GM21786 (cell line): ENCODE measurements around the gene DNAJC17.

Experiments
- ATAC-seq: cut with Tn5 transposase; IDR thresholded peaks from one replicate; pipeline ENCODE4 v1.9.1; 2021; ENCODE audit not compliant: unreplicated experiment

Gene DNAJC17

DNA sequence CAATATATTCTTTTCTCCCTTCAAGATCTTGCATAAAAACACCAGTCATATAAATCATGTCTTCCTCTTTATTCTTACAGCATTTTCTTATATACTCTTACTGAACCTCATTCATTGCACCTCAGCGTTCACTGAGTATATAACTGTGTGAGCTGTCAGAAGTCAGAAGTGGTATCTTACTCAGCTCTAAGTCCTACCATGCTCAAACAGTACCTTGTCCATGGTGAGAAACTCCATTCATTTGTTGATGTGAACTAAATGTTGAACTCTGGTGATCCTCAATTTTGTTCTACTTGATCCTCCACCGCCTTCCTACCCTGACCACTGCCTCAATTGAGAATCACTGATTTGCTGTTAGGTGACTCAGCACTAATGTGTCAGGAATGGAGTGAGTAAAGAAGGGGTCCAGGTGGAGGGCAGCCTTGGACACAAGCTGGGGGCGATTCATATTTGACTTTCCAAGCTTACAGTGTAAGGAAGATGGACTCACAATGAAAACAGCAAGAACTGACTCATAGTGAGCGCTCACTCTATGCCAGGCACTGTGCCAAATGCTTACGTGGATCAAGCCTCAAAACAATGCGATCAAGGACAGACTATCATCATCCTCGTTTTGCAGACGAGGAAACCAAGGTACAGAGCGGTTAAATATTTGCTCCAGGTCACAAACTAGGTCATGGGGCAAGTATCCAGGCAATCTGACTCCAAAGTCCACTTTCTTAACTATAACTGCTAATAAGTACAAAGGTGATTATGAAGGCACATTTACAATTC lies 13.9 kb downstream of the DNAJC17 start:
- no peak for ATAC-seq

DNA sequence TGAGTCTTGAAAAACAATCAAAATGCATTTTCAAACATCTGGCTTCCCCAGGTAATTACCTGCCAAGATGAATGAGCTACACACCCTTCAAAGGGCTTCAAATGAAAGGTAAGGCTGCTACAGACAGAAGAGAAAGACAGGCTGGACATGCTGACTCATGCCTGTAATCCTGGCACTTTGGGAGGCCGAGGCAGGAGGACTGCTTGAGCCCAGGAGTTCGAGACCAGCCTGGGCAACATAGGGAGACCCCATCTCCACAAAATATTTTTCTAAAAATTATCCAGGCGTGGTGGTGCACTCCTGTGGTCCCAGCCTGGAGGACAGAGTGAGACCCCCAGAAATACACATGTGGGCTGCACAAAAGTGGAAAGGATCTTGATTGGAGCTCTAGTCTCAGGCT lies 14.9 kb downstream of the DNAJC17 start:
- ATAC-seq: no peak

GRCh38 chr15:40790718-40791117 lies 16.6 kb downstream of the DNAJC17 start:
- ATAC-seq: no peak

DNA sequence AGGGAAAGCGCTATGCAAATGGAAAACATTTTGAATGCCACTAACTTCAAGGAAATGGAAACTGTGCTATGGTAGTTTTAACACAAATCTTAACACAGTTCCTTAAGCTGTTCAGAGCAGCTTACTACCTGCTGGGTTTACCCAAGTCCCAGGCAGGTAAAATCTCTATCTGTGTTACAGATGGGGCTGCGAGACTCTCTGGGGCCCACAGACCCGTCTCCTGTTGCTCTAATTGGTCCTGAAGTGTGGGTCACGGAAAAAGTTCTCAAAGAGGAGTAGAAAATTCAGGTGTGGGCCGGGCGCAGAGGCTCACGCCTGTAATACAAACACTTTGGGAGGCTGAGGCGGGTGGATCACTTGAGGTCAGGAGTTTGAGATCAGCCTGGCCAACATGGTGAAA lies 17.3 kb downstream of the DNAJC17 start:
- no peak for ATAC-seq

DNA sequence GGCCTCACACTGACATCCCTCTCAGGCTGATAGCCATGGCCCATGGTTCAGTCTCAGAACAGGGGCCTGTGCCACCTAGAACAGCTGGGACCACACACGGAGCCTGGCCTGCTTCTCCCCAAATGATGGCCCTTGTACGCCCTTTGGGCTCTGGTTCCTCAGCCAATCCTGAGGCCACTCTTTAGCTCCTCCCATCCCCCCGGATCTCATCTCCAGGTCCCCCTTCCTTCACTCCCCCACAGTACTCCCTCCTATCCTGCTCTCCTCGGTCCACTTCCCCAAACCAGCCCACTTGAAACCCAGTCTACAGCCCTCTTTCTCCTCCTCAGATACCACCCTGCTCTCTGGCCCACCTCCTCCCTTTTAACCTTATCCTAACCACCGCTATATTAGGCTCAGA lies 18.2 kb downstream of the DNAJC17 start:
- no peak for ATAC-seq

- ATAC-seq: no peak
These were observed 19.3 kb downstream of the DNAJC17 start for GRCh38 chr15:40787991-40788390.

GRCh38 chr15:40787344-40787841 lies 19.9 kb downstream of the DNAJC17 start:
- ATAC-seq: no peak

GRCh38 chr15:40785814-40786213 lies 21.5 kb downstream of the DNAJC17 start:
- no peak for ATAC-seq

GRCh38 chr15:40785164-40785563 lies 22.1 kb downstream of the DNAJC17 start:
- no peak for ATAC-seq

GRCh38 chr15:40782609-40783227 lies 24.6 kb downstream of the DNAJC17 start:
- ATAC-seq: peak; percentile 62

GRCh38 chr15:40776537-40777141 lies 30.6 kb downstream of the DNAJC17 start:
- no peak for ATAC-seq

DNA sequence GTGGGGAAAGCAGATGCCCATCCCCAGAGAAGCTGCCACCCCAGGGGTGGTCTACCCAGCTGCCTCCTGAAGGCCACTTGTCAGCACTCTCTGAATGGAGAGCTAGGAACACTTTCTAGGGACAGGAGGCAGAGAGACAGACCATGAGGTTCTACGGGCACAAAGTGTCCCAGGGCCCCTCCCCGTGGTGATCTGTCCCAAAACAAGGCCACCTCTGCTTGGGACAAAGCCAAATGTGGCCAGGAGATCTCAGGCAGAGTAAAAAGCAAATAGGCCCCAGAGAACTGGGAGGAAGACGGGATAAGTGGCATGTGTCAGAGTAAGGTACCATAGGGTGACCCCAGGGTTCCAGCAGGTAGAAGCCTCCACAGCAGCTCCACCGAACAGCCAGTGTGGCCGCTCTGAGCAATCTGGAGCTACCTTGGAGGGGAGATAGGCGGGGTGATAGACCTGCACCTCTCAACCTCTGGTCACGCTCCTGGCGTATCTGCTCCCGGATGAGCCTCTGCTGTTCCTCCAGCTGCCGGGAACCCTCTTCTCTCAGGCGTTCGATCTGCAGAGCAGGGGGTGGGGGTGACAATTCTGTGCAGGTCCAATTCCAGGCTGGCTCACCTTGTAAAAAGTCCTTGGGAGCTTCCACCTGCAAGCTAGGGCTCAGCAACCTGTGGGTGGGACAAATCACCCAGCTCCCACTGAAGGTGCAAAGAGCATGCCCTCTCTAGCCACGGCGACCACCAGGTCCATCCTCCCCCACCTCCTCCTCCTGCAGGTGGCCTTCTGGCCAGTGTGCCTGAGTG lies 31.3 kb downstream of the DNAJC17 start:
- no peak for ATAC-seq

DNA sequence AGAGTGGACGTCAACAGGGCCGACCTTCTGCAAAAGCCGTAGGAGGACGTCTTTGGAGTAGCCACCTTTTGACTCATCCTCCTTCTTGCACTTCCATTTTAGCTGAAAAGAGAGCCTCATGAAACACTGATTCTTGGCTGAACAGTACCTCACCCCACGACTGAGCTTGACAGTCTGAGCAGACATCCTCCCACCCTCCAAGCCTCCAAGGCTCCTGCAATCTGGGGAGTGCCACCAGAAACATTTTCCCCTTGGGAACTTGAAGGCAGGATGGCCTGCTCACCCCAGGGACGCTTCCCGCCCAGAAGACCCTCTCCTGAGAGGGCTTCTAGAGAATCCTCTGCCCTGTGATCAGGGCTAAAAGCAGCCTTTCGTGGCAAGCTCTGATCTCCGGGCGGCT lies 32.3 kb downstream of the DNAJC17 start:
- ATAC-seq: no peak

DNA sequence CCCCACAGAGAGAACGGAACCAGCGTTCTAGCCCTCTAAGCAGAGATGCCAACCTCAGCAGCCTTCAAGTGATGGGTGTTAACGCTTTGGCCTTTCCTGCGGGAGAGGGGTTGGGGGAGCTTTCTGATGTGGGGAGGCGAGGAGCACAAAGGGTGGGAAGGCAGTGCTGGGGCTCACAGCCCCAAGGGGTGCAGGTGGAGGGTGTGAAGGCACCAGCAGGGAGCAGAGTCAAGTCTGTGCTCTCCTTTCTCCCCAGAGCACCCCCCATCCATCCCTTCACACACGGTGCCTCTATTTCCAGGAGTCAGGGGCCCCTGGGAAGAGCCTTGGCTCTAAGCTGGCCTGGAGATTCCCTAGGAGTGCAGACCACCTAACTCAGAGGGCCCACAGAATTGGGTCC lies 33.4 kb downstream of the DNAJC17 start:
- no peak for ATAC-seq

DNA sequence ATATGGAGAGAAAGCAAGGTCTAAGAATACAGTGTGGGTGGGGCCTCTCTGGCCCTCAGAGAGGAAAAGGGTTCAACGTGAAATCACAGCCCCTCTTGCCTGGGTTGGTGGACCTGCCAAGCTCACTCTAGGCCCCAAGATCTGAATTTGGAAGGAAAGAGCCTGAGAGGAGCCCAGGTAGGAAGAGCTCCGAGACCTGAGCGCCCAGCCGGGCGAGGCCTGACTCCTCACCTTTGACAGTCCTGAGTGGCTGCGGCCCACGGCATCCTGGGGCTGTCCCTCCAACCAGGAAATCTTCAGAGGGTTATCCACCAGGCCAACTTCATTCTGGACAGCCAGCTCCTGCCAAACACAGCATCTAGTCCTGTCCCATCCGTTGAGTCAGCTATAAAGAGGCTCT lies 33.8 kb downstream of the DNAJC17 start:
- no peak for ATAC-seq

DNA sequence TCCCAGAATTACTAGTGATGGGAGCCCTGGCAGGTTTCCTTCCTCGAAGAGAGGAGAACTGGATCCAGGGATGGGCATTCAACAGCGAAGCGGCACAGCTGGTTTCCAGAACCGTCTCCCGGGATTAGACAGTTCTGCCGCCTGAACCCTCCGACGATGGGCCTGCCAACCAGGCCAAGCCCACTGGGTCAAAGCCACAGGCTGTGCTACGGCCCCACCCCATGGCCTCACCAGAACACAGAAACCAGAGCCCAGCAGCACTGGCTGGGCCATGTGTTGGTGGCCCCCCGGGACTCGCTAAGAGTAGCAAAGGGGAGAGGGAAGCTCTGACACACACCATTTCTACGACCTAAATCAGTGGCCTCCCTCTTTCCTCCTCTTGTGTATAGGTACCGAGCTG lies 35.3 kb downstream of the DNAJC17 start:
- ATAC-seq: no peak

DNA sequence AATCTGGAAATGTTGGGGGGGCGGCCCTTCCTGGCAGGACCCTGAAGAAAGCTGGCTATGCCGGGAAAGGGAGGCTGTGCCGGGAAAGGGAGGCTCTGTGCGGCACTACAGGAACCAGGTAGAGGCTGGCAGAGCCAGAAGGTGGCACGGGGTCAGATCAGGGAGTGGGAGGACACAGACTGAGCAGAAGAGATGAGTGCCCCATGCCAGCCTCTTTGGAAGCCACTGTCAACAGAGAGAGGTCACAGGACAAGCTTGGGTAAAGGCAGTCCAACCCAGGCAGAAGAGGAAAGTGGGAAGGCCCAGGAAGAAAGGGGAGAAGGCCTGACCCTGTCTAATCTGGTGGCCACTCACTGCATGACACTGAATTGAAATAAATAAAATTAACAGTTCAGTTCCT lies 36.0 kb downstream of the DNAJC17 start:
- ATAC-seq: no peak

DNA sequence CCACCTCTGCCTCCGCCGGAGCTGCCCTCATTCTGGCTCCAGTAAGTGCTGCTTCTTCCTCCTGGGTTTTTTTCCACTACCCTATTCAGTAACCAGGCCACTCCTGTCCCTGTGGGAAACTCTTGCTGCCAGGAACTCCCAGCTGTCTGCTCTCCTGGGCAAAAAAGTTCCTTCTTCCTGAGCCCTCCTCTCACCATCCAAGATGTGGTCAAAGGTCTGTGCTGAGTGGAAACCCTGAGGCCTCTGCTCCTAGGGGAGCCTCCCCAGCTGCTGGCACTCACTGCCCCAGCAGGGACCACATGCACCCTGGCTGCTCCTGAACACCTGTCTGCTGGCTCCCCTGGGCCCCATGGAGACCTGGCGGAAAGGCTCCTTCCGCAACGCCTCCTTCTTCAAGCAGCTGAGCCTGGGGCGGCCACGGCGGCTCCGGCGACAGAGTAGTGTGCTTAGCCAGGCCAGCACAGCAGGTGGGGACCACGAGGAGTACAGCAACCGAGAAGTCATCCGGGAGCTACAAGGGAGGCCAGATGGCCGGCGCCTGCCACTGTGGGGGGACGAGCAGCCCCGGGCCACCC lies 37.0 kb downstream of the DNAJC17 start:
- no peak for ATAC-seq

- ATAC-seq: peak; percentile 56
These were observed 37.8 kb downstream of the DNAJC17 start, which contains the start of gene C15orf62 for GRCh38 chr15:40769274-40770146. Gene C15orf62, plus strand, starts transcription at chr15:40769980. Its CDS starts 516 bp downstream, at chr15:40770496.
